GM19238 (cell line): ENCODE data around the gene FUT6.
A peak's percentile ranks its signal among the peaks of the same experiment; 100 is the strongest.

ENCODE experiments used
- DNase-seq: peaks from one replicate; pipeline ENCODE4 v3.0.0; 2011; ENCODE audit warnings: low spot score; ENCODE audit not compliant: insufficient read length

FUT6 gene

DNA sequence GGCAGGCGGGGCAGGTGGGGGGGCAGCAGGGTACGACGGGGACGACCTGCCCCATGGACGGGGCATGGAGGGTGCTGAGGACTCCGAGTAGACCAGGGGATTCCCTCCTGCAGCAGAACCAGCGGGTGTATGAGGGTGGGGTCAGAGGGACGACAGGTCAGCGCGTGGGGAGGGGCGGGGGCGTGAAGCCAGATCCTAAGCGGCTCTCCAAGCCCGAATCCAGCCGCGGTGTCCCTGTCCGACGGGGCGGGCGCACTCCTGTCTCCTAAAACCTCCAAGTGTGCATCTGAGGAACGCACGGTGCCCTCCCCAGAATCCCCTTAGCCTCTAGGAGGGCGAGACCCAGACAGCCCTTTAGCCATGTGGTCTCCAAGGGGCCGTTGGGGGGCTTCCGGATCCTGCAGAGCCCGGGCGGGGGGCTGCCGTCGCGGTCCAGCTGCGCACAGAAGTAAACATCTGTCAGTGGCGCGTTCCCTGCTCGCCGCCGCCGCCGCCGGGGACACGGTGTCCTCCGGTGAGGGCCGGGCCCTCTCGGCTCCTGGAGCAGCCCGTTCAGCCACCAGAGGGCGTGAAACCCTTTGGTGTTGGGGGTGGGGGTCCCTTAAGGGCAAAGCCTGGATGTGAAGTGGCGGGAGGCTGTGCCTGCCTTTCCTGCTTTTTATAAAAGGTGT is 33.9 kb downstream of the FUT6 start:
- DNase-seq: no peak

DNA sequence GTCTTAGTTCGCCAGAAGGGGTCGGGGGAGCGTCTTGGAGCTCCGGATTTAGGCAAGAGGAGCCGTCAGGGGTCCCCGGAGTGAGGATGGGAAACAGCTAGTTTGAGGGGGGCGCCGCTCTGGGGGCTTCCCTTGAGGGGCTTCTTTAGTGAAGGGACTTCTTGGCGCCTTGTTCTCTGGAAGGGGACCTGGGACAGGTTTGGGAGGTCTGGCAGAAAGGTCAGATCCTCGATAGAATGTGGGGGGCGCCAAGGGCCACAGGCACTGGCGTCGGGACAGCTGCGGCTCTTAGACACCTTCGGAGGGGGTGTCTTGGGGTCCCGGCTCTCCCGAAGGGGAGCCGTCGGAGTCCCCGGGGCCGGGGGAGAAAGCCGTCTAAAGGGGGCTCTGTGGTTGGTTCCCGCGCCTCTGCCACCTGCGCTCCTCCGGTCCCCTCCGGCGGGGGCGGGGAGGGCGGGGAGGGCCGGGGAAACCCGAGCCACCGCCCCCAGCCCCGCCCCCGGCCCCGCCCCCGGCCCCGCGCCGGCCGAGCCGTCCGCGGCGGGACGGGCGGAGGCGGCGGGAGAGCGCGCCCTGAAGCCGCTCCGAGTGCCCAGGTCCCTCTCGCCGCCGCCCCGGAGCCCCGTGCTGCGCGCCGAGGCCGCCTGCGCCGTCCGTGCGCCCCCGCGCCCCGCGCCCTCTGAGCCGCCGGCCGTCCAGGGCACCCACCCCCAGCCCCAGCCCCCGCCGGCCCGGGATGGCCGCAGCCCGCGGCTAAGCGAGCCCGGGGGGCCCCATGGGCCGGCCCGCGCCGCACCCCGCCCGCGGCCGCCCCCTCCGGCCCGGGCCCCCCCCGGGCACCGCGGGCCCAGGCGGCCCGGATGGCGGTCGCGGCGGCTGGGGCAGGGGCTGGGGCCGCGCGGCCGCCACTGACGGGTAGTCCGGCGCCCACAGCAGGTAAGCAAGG is 34.7 kb downstream of the FUT6 start, which contains the start of gene NRTN:
Gene NRTN (plus strand): TSS at position 552 of the 946 bp plus-strand sequence. CDS start 19,099 bp downstream, outside the sequence.
- peak; percentile 68 for DNase-seq

- peak; percentile 97 for DNase-seq
Observed at GRCh38 chr19:5803752-5804515, 35.6 kb downstream of the FUT6 start.

DNA sequence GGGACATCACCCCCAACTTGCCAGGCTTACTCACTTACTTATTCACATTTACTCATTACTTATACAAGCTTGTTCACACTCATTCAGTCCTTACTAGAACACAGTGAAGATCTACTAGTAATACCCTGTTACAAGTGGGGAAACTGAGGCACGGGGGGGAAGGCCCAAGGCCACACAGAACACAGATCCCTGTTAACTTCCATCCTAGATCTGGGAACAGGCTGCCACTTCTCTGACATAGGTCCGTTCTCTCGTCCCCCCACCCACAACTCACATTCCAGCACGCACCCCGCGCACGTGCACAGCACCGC is 36.1 kb downstream of the FUT6 start:
- DNase-seq: no peak

DNA sequence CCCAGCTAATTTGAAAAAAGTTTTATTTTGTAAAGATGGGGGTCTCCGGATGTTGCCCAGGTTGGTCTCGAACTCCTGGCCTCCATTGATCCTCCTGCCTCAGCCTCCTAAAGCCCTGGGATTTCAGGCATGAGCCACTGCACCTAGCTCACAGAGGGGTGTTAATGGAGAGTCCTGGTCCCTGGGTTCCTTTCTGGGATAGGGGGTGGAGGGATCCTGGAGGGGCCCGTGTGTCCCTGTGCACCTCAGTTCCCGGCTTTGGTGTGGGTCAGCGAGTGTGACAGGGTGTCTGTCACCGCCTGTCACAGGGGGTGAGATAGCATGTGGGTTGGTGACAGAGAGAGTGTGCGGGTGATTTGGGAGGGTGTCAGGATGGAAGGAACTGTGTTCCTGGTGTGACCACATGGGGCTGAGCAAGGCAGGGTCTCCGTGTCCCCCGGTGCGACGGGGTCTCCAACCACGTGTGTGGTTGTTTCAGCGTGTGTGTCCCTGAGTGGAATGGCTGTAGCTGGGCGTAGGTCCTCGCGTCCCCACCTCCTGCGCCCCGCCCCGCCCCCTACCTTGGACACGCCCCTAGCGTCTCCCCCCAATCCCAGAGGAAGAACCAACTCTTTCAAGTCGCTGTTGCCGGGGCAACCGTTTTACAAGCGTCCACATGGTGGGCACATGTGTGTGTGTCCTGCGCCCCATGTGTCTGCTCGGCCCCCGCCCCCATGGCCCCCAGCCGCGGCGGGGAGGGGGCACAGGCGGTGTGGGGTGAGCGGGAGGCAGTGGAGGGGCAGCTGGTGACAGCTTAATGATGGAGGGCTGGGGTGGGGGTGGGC is 37.5 kb downstream of the FUT6 start:
- no peak for DNase-seq

- no peak for DNase-seq
Observed at GRCh38 chr19:5800361-5801270, 38.9 kb downstream of the FUT6 start.

- DNase-seq: no peak
Observed at GRCh38 chr19:5799247-5800241, 40.0 kb downstream of the FUT6 start.

GRCh38 chr19:5798244-5798643 is 41.3 kb downstream of the FUT6 start:
- DNase-seq: no peak

DNA sequence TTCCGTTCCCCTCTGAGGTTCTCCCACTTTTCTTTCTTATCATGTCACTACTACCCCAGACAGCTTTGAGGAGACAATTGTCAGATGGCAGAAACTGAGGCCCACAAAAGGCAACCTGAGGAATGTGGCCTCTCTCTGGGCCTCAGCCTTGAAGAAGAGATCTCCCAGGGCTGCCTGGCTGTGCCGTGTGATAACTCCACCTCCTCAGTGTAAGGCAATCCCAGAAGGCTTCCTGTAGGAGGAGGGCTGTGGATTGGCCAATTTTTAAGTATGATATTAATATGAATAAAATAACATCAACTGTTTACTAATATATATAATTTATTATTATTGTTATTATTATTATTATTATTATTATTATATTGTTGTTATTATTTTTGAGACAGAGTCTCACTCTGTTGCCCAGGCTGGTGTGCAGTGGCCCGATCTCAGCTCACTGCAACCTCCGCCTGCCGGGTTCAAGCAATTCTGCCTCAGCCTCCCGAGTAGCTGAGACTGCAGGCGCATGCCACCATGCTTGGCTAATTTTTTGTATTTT is 44.1 kb downstream of the FUT6 start:
- DNase-seq: no peak

DNA sequence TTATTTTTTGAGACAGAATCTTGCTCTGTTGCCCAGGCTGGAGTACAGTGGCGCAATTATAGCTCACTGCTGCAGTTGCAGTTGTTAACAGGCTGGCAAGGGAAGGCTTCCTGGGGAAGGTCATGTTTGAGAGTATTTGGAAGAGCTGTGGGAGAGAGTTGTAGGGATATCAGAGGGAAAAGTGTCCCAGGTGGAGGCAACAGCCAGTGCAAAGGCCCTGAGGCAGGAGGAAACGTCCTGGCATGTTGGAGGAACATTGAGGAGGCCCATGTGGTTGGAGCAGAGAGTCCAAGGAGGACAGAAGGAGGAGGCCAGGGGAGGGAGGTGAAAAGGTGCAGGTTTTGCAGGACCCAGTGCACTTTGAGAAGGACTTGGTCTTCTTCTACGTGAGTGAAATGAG is 46.3 kb downstream of the FUT6 start:
- DNase-seq: no peak

- DNase-seq: no peak
Observed at GRCh38 chr19:5792224-5792623, 47.3 kb downstream of the FUT6 start.

DNA sequence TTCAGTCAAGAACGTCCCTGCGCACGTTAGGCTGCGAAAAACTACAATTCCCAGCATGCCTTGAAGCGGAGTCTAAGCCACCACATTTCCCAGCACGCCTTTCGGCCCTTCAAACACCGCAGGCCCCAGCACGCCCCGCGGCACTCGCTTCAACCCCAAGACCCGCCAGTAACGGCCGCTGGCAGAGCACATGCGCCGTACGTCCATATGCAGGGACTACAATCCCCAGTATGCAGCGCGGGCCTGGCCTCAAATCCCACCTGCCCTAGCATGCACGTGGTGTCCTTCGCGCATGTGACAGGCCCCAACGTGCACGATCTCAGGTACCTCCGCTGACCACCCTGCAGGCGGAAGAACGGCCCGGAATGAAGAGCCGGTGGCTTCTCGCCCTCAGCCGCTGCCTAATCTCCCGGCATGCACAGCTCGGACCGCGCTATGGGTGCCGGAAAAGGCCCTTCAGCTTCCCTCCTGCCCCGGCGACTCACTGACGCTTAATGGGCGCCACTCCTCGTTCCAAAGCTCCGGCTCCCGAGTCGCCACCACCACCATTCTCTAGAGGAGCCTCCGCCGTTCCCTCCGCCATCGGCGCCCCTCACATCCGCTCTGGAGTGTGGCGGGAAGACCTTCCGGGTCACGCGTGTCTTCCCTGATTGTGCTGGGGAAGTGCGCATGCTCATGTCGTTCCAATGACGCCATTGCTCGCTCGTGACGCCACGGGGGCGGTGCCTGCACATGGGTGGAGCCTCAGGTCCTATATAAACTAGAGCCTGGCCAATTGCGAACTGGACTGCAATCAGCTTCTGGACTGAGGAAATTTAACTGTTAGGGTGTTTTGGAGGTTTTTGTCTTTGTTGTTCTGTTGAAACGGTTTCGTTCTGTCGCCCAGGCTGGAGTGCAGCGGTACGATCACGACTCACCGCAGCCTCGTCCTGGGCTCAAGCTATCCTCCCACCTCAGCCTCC is 48.7 kb downstream of the FUT6 start, which contains the start of gene DUS3L:
Gene DUS3L (minus strand): TSS at position 605 of the 962 bp plus-strand sequence. CDS start 22 bp downstream, at position 583.
- DNase-seq: peak; percentile 100

GRCh38 chr19:5789886-5790558 is 49.5 kb downstream of the FUT6 start:
- no peak for DNase-seq

- no peak for DNase-seq
Observed at GRCh38 chr19:5789351-5789761, 50.1 kb downstream of the FUT6 start.

DNA sequence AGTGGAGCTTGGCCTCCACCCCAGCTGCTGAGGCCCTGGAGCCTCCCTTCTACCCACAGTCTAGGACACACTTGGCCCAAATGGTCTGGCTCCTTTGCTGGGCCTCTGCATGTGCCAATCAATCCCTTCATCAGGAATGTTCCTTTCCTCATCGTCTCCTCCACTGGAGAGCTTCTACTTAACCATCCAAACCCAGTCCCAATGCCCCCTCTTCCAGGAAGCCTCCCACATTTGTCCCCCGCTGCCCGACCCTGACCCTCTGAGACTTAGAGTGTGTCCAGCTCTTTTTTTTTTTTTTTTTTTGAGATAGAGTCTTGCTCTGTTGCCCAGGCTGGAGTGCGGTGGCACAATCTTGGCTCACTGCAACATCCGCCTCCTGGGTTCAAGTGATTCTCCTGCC is 51.1 kb downstream of the FUT6 start:
- DNase-seq: no peak

DNA sequence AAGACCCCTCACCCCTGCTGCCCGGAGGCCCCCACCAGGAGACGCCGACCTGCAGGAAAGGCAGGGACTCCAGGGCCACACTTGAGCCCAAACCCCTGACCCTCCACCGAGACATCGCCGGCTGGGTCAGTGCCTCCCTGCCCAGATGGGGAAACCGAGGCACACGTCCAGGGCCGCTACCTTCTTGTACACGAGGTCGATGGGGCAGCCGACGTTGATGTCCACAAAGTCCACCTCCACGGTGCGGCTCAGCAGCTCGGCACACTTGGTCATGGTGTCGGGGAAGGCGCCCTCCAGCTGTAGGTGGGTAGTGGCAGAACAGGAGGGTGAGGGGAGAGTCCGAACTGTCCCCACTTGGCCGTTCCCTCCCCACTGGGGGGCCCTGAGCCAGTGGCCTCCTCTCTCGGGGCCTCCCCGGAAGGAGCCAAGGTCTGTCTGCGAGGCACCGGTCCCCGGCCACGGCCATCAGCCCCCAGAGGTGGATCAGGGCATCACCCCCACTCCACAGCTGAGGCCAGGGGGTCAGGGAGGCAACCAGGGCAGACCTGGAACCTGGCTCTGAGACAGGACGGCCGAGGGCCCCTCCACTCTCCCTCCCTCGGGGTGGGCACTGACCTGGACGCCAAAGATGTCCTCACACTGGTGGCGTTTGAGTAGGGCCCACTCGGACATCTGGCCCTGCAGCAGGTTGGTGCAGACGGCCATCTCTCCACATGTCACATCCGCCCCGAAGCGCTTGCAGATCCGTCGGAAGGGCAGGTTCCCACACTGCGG is 51.9 kb downstream of the FUT6 start:
- no peak for DNase-seq
